ENCODE measurements around the gene UGT1A1. TPM values are rescaled to one million over a fixed set of nuclear protein-coding genes. Genes with fewer than 3 reads are reported as not detected.

UGT1A1 gene
- total RNA-seq, 2 experiments from 2014 or later = not detected

GRCh38 chr2:233794128-233794658, 34.1 kb downstream of the UGT1A1 start:
- CTCF ChIA-PET = no interaction called here
- POLR2A ChIA-PET = no interaction called here

- ChIA-PET POLR2A (no interaction called here), CTCF (no interaction called here)
Observed at GRCh38 chr2:233795735-233796171, 35.7 kb downstream of the UGT1A1 start.

GRCh38 chr2:233796254-233796653, 36.2 kb downstream of the UGT1A1 start:
- POLR2A ChIA-PET = no interaction called here
- CTCF ChIA-PET = no interaction called here

- ChIA-PET CTCF (no interaction called here), POLR2A (no interaction called here)
Observed at GRCh38 chr2:233798335-233799086, 38.4 kb downstream of the UGT1A1 start.

GRCh38 chr2:233799087-233799665, 39.1 kb downstream of the UGT1A1 start:
- CTCF ChIA-PET = no interaction called here
- POLR2A ChIA-PET = no interaction called here

- ChIA-PET CTCF (no interaction called here), POLR2A (no interaction called here)
Observed at GRCh38 chr2:233799716-233800115, 39.6 kb downstream of the UGT1A1 start.

GRCh38 chr2:233800208-233800607, 40.1 kb downstream of the UGT1A1 start:
- CTCF ChIA-PET = no interaction called here
- POLR2A ChIA-PET = no interaction called here

GRCh38 chr2:233801357-233802131, 41.5 kb downstream of the UGT1A1 start:
- ChIA-PET CTCF (no interaction called here), POLR2A (interaction anchor here (0.7 kb wide), 1 partner anchor 95 kb away, joined by 3 read pairs; no protein-coding TSS in a partner anchor)

- ChIA-PET POLR2A (interaction anchor here (0.7 kb wide), 1 partner anchor 95 kb away, joined by 3 read pairs; no protein-coding TSS in a partner anchor), CTCF (no interaction called here)
Observed at GRCh38 chr2:233802132-233802815, 42.2 kb downstream of the UGT1A1 start.

GRCh38 chr2:233803292-233803911, 43.3 kb downstream of the UGT1A1 start:
- ChIA-PET POLR2A (no interaction called here), CTCF (no interaction called here)

GRCh38 chr2:233803994-233804393, 43.9 kb downstream of the UGT1A1 start:
- POLR2A ChIA-PET = no interaction called here

GRCh38 chr2:233807215-233807865, 47.3 kb downstream of the UGT1A1 start:
- CTCF ChIA-PET = no interaction called here
- POLR2A ChIA-PET = no interaction called here

More at GRCh38 chr2:233803994-233804393, 43.9 kb downstream of the UGT1A1 start:
- CTCF ChIA-PET = no interaction called here

GRCh38 chr2:233807966-233808935, 48.2 kb downstream of the UGT1A1 start:
- ChIA-PET CTCF (no interaction called here), POLR2A (no interaction called here)

- POLR2A ChIA-PET = no interaction called here
- CTCF ChIA-PET = no interaction called here
Observed at GRCh38 chr2:233810385-233810784, 50.3 kb downstream of the UGT1A1 start.

GRCh38 chr2:233811087-233811486, 51.0 kb downstream of the UGT1A1 start:
- CTCF ChIA-PET = no interaction called here
- POLR2A ChIA-PET = no interaction called here

- CTCF ChIA-PET = no interaction called here
- POLR2A ChIA-PET = no interaction called here
Observed at GRCh38 chr2:233811732-233812131, 51.7 kb downstream of the UGT1A1 start.

GRCh38 chr2:233813236-233814055, 53.4 kb downstream of the UGT1A1 start:
- POLR2A ChIA-PET = no interaction called here
- CTCF ChIA-PET = no interaction called here

All from activated CD8-positive, alpha-beta memory T cell treated with anti-CD3 and anti-CD28 coated beads for 36 hours (primary cell).